HL-60 (cell line): Measurements from ENCODE around the gene MTM1.

Source experiments
- CTCF ChIP-seq: IDR thresholded peaks from one replicate; pipeline ENCODE4 v1.5.1; 2011; ENCODE audit warnings: low read length, control low read depth, inconsistent platforms; ENCODE audit not compliant: insufficient read depth
- POLR2AphosphoS5 ChIP-seq: IDR thresholded peaks from 2 replicates; pipeline ENCODE4 v1.6.1; 2012; ENCODE audit warnings: low read depth

DNA sequence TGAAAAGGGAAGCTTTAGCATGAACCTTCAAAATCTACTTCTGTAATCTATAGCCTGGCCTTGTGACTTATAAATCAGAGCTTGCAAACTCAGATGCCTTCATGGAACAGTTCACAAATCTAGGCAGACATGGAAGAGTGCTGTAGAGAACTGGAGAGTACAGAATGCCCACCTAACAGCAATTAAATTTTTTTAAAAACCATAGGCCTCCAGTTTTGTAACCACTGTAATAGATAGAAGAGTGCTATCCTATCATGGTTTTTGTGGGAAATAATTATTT is 135.2 kb downstream of the MTM1 start:
- no peak for TF ChIP-seq CTCF
- TF ChIP-seq POLR2AphosphoS5: no peak
